ENCODE data around the gene SNX20.
A peak's percentile ranks its signal among the peaks of the same experiment; 100 is the strongest.

The SNX20 gene

GRCh38 chr16:50628156-50628802, 52.8 kb downstream of the SNX20 start:
- Histone ChIP-seq H3K36me3 (ENCODE audit: control insufficient read depth in 2 of 2, insufficient read depth in 2 of 2, low read length in 2 of 2) (no peaks in the 10 kb centered on the region), H3K27me3 (ENCODE audit: control insufficient read depth in 2 of 2, insufficient read depth in 2 of 2, low read length in 2 of 2) (no peaks in the 10 kb centered on the region), H3K9me3 (ENCODE audit: control insufficient read depth in 2 of 2, low read length in 2 of 2) (no peaks in the 10 kb centered on the region), H3K4me1 (ENCODE audit: control insufficient read depth in 2 of 2, insufficient read depth in 2 of 2, low read length in 2 of 2) (peaks cover 0 to 7% of the 10 kb centered on the region in 2 donors), H3K9ac (ENCODE audit: low read depth in 1 of 2, low read length in 2 of 2) (no peak overlapping the region), H3K27ac (ENCODE audit: low read depth in 2 of 2, low read length in 2 of 2) (no peak overlapping the region), H3K4me3 (ENCODE audit: low read length in 2 of 2) (no peak overlapping the region)

GRCh38 chr16:50627419-50627818, 53.7 kb downstream of the SNX20 start:
- H3K4me3 ChIP-seq (ENCODE audit: low read length in 2 of 2), result peak overlapping the region in 1 of 2 donors; percentile 4
- H3K9ac ChIP-seq (ENCODE audit: low read depth in 1 of 2, low read length in 2 of 2), result no peak overlapping the region
- H3K4me1 ChIP-seq (ENCODE audit: control insufficient read depth in 2 of 2, insufficient read depth in 2 of 2, low read length in 2 of 2), result peaks cover 0 to 7% of the 10 kb centered on the region in 2 donors
- H3K36me3 ChIP-seq (ENCODE audit: control insufficient read depth in 2 of 2, insufficient read depth in 2 of 2, low read length in 2 of 2), result no peaks in the 10 kb centered on the region
- no peaks in the 10 kb centered on the region for H3K9me3 ChIP-seq (ENCODE audit: control insufficient read depth in 2 of 2, low read length in 2 of 2)
- no peak overlapping the region for H3K27ac ChIP-seq (ENCODE audit: low read depth in 2 of 2, low read length in 2 of 2)
- H3K27me3 ChIP-seq (ENCODE audit: control insufficient read depth in 2 of 2, insufficient read depth in 2 of 2, low read length in 2 of 2), result no peaks in the 10 kb centered on the region

GRCh38 chr16:50626868-50627267, 54.2 kb downstream of the SNX20 start:
- Histone ChIP-seq H3K27ac (ENCODE audit: low read depth in 2 of 2, low read length in 2 of 2) (no peak overlapping the region), H3K9me3 (ENCODE audit: control insufficient read depth in 2 of 2, low read length in 2 of 2) (no peaks in the 10 kb centered on the region), H3K36me3 (ENCODE audit: control insufficient read depth in 2 of 2, insufficient read depth in 2 of 2, low read length in 2 of 2) (no peaks in the 10 kb centered on the region), H3K9ac (ENCODE audit: low read depth in 1 of 2, low read length in 2 of 2) (no peak overlapping the region), H3K4me3 (ENCODE audit: low read length in 2 of 2) (no peak overlapping the region), H3K27me3 (ENCODE audit: control insufficient read depth in 2 of 2, insufficient read depth in 2 of 2, low read length in 2 of 2) (no peaks in the 10 kb centered on the region), H3K4me1 (ENCODE audit: control insufficient read depth in 2 of 2, insufficient read depth in 2 of 2, low read length in 2 of 2) (peaks cover 0 to 7% of the 10 kb centered on the region in 2 donors)

- H3K4me3 ChIP-seq (ENCODE audit: low read length in 2 of 2), result no peak overlapping the region
- no peak overlapping the region for H3K9ac ChIP-seq (ENCODE audit: low read depth in 1 of 2, low read length in 2 of 2)
- H3K27ac ChIP-seq (ENCODE audit: low read depth in 2 of 2, low read length in 2 of 2), result no peak overlapping the region
- H3K36me3 ChIP-seq (ENCODE audit: control insufficient read depth in 2 of 2, insufficient read depth in 2 of 2, low read length in 2 of 2), result no peaks in the 10 kb centered on the region
- no peaks in the 10 kb centered on the region for H3K9me3 ChIP-seq (ENCODE audit: control insufficient read depth in 2 of 2, low read length in 2 of 2)
- no peaks in the 10 kb centered on the region for H3K27me3 ChIP-seq (ENCODE audit: control insufficient read depth in 2 of 2, insufficient read depth in 2 of 2, low read length in 2 of 2)
- peaks cover 0 to 7% of the 10 kb centered on the region in 2 donors for H3K4me1 ChIP-seq (ENCODE audit: control insufficient read depth in 2 of 2, insufficient read depth in 2 of 2, low read length in 2 of 2)
Measured at GRCh38 chr16:50625374-50625773, 55.7 kb downstream of the SNX20 start.

GRCh38 chr16:50624449-50624970, 56.6 kb downstream of the SNX20 start:
- Histone ChIP-seq H3K4me1 (ENCODE audit: control insufficient read depth in 2 of 2, insufficient read depth in 2 of 2, low read length in 2 of 2) (peaks cover 0 to 7% of the 10 kb centered on the region in 2 donors), H3K4me3 (ENCODE audit: low read length in 2 of 2) (no peak overlapping the region), H3K36me3 (ENCODE audit: control insufficient read depth in 2 of 2, insufficient read depth in 2 of 2, low read length in 2 of 2) (no peaks in the 10 kb centered on the region), H3K27me3 (ENCODE audit: control insufficient read depth in 2 of 2, insufficient read depth in 2 of 2, low read length in 2 of 2) (no peaks in the 10 kb centered on the region), H3K9ac (ENCODE audit: low read depth in 1 of 2, low read length in 2 of 2) (no peak overlapping the region), H3K9me3 (ENCODE audit: control insufficient read depth in 2 of 2, low read length in 2 of 2) (no peaks in the 10 kb centered on the region), H3K27ac (ENCODE audit: low read depth in 2 of 2, low read length in 2 of 2) (no peak overlapping the region)

GRCh38 chr16:50622643-50623369, 58.3 kb downstream of the SNX20 start:
- H3K4me1 ChIP-seq (ENCODE audit: control insufficient read depth in 2 of 2, insufficient read depth in 2 of 2, low read length in 2 of 2), result peaks cover 0 to 7% of the 10 kb centered on the region in 2 donors
- H3K36me3 ChIP-seq (ENCODE audit: control insufficient read depth in 2 of 2, insufficient read depth in 2 of 2, low read length in 2 of 2), result no peaks in the 10 kb centered on the region
- no peak overlapping the region for H3K4me3 ChIP-seq (ENCODE audit: low read length in 2 of 2)
- no peaks in the 10 kb centered on the region for H3K9me3 ChIP-seq (ENCODE audit: control insufficient read depth in 2 of 2, low read length in 2 of 2)
- no peak overlapping the region for H3K9ac ChIP-seq (ENCODE audit: low read depth in 1 of 2, low read length in 2 of 2)
- no peak overlapping the region for H3K27ac ChIP-seq (ENCODE audit: low read depth in 2 of 2, low read length in 2 of 2)
- no peaks in the 10 kb centered on the region for H3K27me3 ChIP-seq (ENCODE audit: control insufficient read depth in 2 of 2, insufficient read depth in 2 of 2, low read length in 2 of 2)

- no peak overlapping the region for H3K9ac ChIP-seq (ENCODE audit: low read depth in 1 of 2, low read length in 2 of 2)
- no peaks in the 10 kb centered on the region for H3K9me3 ChIP-seq (ENCODE audit: control insufficient read depth in 2 of 2, low read length in 2 of 2)
- H3K4me1 ChIP-seq (ENCODE audit: control insufficient read depth in 2 of 2, insufficient read depth in 2 of 2, low read length in 2 of 2), result peaks cover 0 to 3% of the 10 kb centered on the region in 2 donors
- no peak overlapping the region for H3K4me3 ChIP-seq (ENCODE audit: low read length in 2 of 2)
- no peak overlapping the region for H3K27ac ChIP-seq (ENCODE audit: low read depth in 2 of 2, low read length in 2 of 2)
- no peaks in the 10 kb centered on the region for H3K27me3 ChIP-seq (ENCODE audit: control insufficient read depth in 2 of 2, insufficient read depth in 2 of 2, low read length in 2 of 2)
- H3K36me3 ChIP-seq (ENCODE audit: control insufficient read depth in 2 of 2, insufficient read depth in 2 of 2, low read length in 2 of 2), result no peaks in the 10 kb centered on the region
Measured at GRCh38 chr16:50622029-50622428, 59.1 kb downstream of the SNX20 start.

Measured in mucosa of rectum (tissue), 2 donors.